ENCODE data around the gene TENM4. TPM values are rescaled to one million over a fixed set of nuclear protein-coding genes. Genes with fewer than 3 reads are reported as not detected.

Gene TENM4
- total and polyA plus RNA-seq, 4 donors, result 0.02 to 0.33 (median 0.14) TPM

GRCh38 chr11:78802058-78802761 lies 638.6 kb downstream of the TENM4 start:
- Histone ChIP-seq H3K4me1 (ENCODE audit: control insufficient read depth in 4 of 4, insufficient read depth in 4 of 4, low read length in 3 of 4) (no peaks in the 10 kb centered on the region), H3K9ac (ENCODE audit: low read depth in 1 of 2, low read length in 2 of 2) (no peak overlapping the region), H3K36me3 (ENCODE audit: control insufficient read depth in 4 of 4, insufficient read depth in 3 of 4, low read depth in 1 of 4, low read length in 3 of 4) (no peaks in the 10 kb centered on the region), H3K27ac (ENCODE audit: low read depth in 1 of 2, low read length in 2 of 2) (peak overlapping the region in 1 of 2 donors; percentile 62), H3K27me3 (ENCODE audit: control insufficient read depth in 4 of 4, insufficient read depth in 4 of 4, low read length in 3 of 4) (no peaks in the 10 kb centered on the region), H3K4me3 (ENCODE audit: low read depth in 1 of 3, low read length in 3 of 3) (no peak overlapping the region), H3K9me3 (ENCODE audit: control insufficient read depth in 4 of 4, low read length in 3 of 4) (no peaks in the 10 kb centered on the region)
- TF ChIP-seq NR2F2 (IDR thresholded peaks at IDR 0.05) (no peak), ATF3 (IDR thresholded peaks at IDR 0.05) (no peak), ZBTB33 (IDR thresholded peaks at IDR 0.05) (no peak), HNF4G (IDR thresholded peaks at IDR 0.05) (no peak), GABPA (IDR thresholded peaks at IDR 0.05 in 1 of 2, conservative IDR thresholded peaks at IDR 0.05 in 1 of 2) (no peak)
- WGBS, result 68% methylated on average over 11 of the region's 11 CpGs
- DNase-seq (ENCODE audit: low spot score), result no peak

- Histone ChIP-seq H3K9ac (ENCODE audit: low read depth in 1 of 2, low read length in 2 of 2) (no peak overlapping the region), H3K36me3 (ENCODE audit: control insufficient read depth in 4 of 4, insufficient read depth in 3 of 4, low read depth in 1 of 4, low read length in 3 of 4) (no peaks in the 10 kb centered on the region), H3K4me3 (ENCODE audit: low read depth in 1 of 3, low read length in 3 of 3) (no peak overlapping the region), H3K9me3 (ENCODE audit: control insufficient read depth in 4 of 4, low read length in 3 of 4) (no peaks in the 10 kb centered on the region), H3K27me3 (ENCODE audit: control insufficient read depth in 4 of 4, insufficient read depth in 4 of 4, low read length in 3 of 4) (no peaks in the 10 kb centered on the region), H3K27ac (ENCODE audit: low read depth in 1 of 2, low read length in 2 of 2) (peak overlapping the region in 1 of 2 donors; percentile 62), H3K4me1 (ENCODE audit: control insufficient read depth in 4 of 4, insufficient read depth in 4 of 4, low read length in 3 of 4) (no peaks in the 10 kb centered on the region)
- WGBS, result 36% methylated on average over 3 of the region's 3 CpGs
- no peak for DNase-seq (ENCODE audit: low spot score)
- TF ChIP-seq REST (IDR thresholded peaks at IDR 0.05) (peak; percentile 24), HNF4A (conservative IDR thresholded peaks at IDR 0.05) (no peak)
These were observed 639.5 kb downstream of the TENM4 start for GRCh38 chr11:78801161-78801884.

- Histone ChIP-seq H3K36me3 (ENCODE audit: control insufficient read depth in 4 of 4, insufficient read depth in 3 of 4, low read depth in 1 of 4, low read length in 3 of 4) (no peaks in the 10 kb centered on the region), H3K9ac (ENCODE audit: low read depth in 1 of 2, low read length in 2 of 2) (no peak overlapping the region), H3K27me3 (ENCODE audit: control insufficient read depth in 4 of 4, insufficient read depth in 4 of 4, low read length in 3 of 4) (no peaks in the 10 kb centered on the region), H3K4me3 (ENCODE audit: low read depth in 1 of 3, low read length in 3 of 3) (no peak overlapping the region), H3K9me3 (ENCODE audit: control insufficient read depth in 4 of 4, low read length in 3 of 4) (no peaks in the 10 kb centered on the region), H3K27ac (ENCODE audit: low read depth in 1 of 2, low read length in 2 of 2) (no peak overlapping the region), H3K4me1 (ENCODE audit: control insufficient read depth in 4 of 4, insufficient read depth in 4 of 4, low read length in 3 of 4) (no peaks in the 10 kb centered on the region)
- no peak for TF ChIP-seq GABPA (IDR thresholded peaks at IDR 0.05 in 1 of 2, conservative IDR thresholded peaks at IDR 0.05 in 1 of 2)
- no peak for TF ChIP-seq JUND (IDR thresholded peaks at IDR 0.05)
- no peak for TF ChIP-seq ATF3 (IDR thresholded peaks at IDR 0.05)
- no peak for TF ChIP-seq FOXA1 (IDR thresholded peaks at IDR 0.05)
- DNase-seq (ENCODE audit: low spot score), result no peak
- WGBS, result 96% methylated on average over 2 of the region's 2 CpGs
These were observed 640.1 kb downstream of the TENM4 start for GRCh38 chr11:78800756-78801155.
